Left cardiac atrium (tissue), 4 donors: ENCODE measurements around the gene PKNOX2. TPM values are rescaled to one million over a fixed set of nuclear protein-coding genes. Genes with fewer than 3 reads are reported as not detected.

Experiments
- ATAC-seq, 2 donors: fragments of 200-7000 bp; cut with Tn5 transposase; one replicate each; pipeline ENCODE4 v1.9.1; 2020; ENCODE audit warnings: mild to moderate bottlenecking in 2 of 2, moderate library complexity in 2 of 2
- DNase-seq: peaks from one replicate; pipeline ENCODE4 v3.0.0-alpha.2; 2020
- intact Hi-C, 2 donors: fragments of 100-400 bp; cut with DNase I; formaldehyde crosslinking; loops; one replicate each; pipeline versions ENCODE4 v1.14.1 to v1.15.1; 2022 to 2023
- total RNA-seq, 2 donors: library from RNA; stranded (reverse); fragmentation: NEBNext Ultra II Directional; extraction: Animal tissue kit (Norgen Biotek cat#: 25700); gene quantifications; one replicate each; pipeline ENCODE4 v1.2.1, GENCODE V29; 2021
- donor health status: DM: no; HTN: yes; CAD: no.
- donor health status: DM: no; HTN: yes; CAD: no; lungs with severe emphysema.
- donor health status: DM: yes; HTN: yes; CAD: no.
- donor health status: Dilated cardiomyopathy.

The PKNOX2 gene
- total RNA-seq, 2 donors from 2014 or later, result 13.8 to 14.4 TPM

- intact Hi-C loops, result loop anchor here in 1 of 2 donors (10.0 kb wide), 1 partner anchor 60 kb away; no protein-coding TSS in a partner anchor
- no peak for DNase-seq
- ATAC-seq, result peak in 1 of 2 donors; percentile 27
Observed at GRCh38 chr11:125284245-125284850, 119.8 kb downstream of the PKNOX2 start.

DNA sequence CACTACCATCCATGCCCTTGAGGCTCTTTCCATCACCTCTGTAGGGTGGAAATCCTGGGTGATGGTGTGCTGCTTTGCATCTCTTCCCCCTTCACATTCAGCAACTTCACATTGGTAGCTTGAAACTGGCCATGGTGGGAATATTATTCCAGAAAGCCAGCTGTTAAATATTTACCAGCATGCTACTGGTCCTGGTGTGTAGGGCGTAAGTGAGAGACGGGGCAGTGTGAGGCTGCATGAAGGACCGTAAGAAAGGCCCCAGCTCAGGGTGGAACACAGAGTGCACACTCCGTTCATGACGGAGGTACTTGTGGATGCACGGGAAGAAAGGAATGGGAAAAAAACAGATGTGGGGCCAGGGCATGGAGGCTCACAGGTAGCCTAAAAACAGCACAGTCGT is 121.3 kb downstream of the PKNOX2 start:
- no peak for DNase-seq
- ATAC-seq, result no peak
- intact Hi-C loops, result loop anchor here in 1 of 2 donors (10.0 kb wide), 1 partner anchor 59 kb away; no protein-coding TSS in a partner anchor

DNA sequence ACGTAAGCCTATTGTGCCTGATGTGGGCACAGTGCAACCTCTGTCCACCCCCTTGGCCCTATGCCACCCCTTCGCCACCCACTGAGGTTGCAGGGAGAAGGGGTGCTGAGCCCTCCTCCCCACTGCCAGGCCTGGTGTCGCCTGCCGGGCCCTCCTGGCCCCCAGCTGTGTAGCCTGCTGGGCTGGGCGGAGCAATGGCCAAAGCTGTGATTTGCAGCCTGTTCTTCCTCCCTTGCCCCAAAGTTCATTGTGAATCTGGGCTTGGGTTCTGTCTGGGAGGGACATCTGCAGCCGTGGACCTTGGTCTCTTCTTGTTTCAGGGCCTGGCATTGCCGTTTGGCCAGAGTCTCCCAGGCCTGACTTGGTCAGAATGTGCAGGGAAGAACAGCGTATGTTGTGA is 121.9 kb downstream of the PKNOX2 start:
- DNase-seq (no peak), ATAC-seq (no peak)
- intact Hi-C loops, result loop anchor here in 1 of 2 donors (10.0 kb wide), 1 partner anchor 58 kb away; no protein-coding TSS in a partner anchor

- ATAC-seq, result peak; percentile 77 to 81
- intact Hi-C loops, result loop anchor here in 1 of 2 donors (10.0 kb wide), 1 partner anchor 57 kb away; no protein-coding TSS in a partner anchor
- peak; percentile 53 for DNase-seq
Observed at GRCh38 chr11:125287491-125288210, 123.1 kb downstream of the PKNOX2 start.

GRCh38 chr11:125289419-125290098 is 125.0 kb downstream of the PKNOX2 start:
- ATAC-seq (no peak), DNase-seq (no peak)
- intact Hi-C loops, result loop anchor here in 1 of 2 donors (10.0 kb wide), 1 partner anchor 55 kb away; no protein-coding TSS in a partner anchor

DNA sequence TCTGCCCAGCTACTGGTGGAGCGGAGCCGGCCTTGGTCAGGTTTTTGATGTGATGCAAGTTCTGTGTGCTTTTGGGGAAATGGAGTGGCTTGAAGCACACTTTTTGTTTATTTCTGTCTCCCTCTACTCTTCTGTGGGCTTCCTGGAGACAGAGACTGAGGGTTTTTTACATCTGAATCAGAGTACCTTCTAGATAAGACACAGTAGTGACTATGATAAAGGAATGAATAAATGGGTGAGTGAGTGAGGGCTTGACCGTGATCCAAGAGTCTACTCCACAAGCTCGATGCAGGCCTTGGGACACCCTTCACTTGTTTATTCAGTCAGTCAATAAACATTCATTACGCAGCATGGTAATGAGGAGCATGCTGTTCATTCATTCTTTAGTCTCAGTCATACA is 125.7 kb downstream of the PKNOX2 start:
- ATAC-seq, result no peak
- DNase-seq, result no peak
- intact Hi-C loops, result no loop called here

- intact Hi-C loops, result no loop called here
- ATAC-seq, result no peak
- DNase-seq, result no peak
Observed at GRCh38 chr11:125292100-125292499, 127.5 kb downstream of the PKNOX2 start.

DNA sequence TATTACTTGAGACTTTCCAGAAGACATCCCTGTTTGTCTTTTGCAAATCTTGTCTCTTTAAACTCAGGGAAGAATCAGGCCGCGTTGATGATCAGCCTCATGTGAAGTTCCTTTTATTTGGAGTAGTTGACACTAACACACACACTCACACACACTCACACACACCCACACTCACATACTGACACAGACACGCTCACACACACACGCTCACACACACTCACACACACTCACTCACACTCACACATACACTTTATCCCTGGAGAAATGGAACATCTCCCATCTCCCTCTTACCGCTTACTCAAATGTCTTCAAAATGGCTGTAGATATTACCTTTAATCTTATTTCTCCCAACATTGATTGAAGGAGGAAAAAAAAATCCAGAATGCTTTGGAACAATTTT is 129.0 kb downstream of the PKNOX2 start:
- ATAC-seq, result no peak
- DNase-seq, result no peak
- intact Hi-C loops, result no loop called here

- DNase-seq, result peak; percentile 56
- peak in 1 of 2 donors; percentile 58 for ATAC-seq
- intact Hi-C loops, result no loop called here
Observed at GRCh38 chr11:125295931-125296330, 131.4 kb downstream of the PKNOX2 start.

DNA sequence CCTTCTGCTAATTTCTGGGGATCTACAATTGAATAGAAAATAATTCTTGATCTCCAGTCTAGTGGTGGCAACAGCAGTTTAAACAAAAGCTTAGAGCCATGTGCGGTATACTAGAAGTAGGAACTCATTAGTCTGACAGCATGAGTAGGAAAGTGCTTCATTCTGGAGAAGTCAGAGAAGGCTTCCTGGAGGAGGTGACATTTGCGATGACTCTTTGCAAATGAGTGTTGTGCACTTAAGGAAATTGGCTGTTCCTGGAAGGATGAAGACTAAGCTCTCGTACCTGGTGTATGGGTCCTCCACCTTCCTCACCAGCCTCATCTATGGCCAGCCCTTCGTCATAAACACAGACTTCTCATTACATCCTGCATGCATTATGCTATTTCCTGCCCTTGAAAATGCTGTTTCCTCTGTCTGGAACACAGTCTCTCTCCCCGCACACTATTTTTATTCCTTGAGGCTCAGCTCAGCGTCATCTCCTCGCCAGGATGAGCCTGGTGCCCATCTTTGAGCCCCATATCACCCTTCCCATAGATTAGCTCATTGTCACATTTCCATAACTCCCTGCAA is 132.9 kb downstream of the PKNOX2 start:
- intact Hi-C loops, result no loop called here
- ATAC-seq, result no peak

DNA sequence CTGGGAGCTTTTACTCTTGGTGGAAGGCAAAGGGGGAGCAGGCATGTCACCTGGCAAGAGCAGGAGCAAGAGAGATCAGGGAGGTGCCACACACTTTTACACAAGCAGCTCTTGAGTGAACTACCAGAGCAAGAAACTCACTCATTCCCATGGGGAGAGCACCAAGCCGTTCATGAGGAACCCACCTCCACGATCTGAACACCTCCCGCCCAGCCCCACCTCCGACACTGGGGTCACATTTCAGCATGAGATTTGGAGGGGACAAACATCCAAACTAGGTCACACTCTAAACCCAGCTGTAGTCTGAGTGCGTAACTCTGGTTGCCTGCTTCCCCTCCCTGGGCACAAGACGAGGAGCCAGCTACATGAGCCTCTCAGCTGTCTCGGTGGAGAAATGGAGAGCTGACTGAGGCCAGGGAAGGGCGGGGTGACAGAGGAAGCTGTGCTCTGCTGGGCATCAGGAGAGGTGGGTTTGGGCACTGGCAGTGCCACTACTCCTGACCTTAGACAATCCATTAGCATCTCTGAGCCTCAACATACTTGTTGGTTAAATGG is 134.6 kb downstream of the PKNOX2 start:
- intact Hi-C loops, result no loop called here
- ATAC-seq (no peak), DNase-seq (no peak)

More for the DNA sequence above, 132.9 kb downstream of the PKNOX2 start:
- DNase-seq, result no peak

DNA sequence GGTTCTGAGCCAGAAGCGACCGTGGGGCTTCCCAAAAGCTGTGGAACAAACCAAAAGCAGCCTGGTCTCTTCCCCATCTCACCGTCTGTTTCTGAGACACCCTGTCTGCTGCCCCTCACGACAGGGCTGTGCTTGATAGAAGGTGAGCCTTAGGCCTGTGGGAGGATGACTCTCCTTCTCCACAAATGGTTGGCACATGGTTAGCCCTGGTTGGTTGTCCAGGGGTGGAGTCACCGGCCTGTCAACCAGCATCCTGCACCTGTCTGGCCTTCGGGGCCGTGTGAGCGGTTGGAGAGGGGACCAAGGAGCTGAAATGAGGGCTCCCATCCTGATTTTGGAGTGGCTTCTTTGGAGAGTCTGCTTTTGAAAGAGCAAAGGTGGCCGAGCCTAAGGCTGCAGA is 135.3 kb downstream of the PKNOX2 start:
- ATAC-seq (no peak), DNase-seq (no peak)
- intact Hi-C loops, result no loop called here

GRCh38 chr11:125300791-125301218 is 136.3 kb downstream of the PKNOX2 start:
- DNase-seq, result no peak
- intact Hi-C loops, result no loop called here
- peak; percentile 72 to 90 for ATAC-seq

DNA sequence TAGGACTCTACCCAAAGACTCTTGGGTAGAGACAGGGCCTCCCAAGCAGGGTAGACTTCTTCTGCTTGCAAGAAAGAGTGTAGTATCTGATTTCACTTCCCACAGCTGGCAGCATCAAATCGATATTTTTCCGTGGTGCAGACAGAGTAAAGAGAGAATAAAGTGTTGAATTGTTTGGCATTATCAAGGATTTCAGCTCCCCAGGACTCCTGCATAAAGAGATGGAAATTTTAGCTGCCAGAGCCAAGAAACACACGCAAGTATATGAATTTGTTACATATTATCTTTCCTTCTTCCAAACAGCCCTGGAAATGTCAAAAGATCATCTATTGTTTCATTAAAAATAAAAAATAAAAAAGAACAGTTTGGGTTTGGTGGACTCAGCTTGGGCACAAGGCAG is 136.8 kb downstream of the PKNOX2 start:
- intact Hi-C loops, result no loop called here
- DNase-seq (no peak), ATAC-seq (no peak)

DNA sequence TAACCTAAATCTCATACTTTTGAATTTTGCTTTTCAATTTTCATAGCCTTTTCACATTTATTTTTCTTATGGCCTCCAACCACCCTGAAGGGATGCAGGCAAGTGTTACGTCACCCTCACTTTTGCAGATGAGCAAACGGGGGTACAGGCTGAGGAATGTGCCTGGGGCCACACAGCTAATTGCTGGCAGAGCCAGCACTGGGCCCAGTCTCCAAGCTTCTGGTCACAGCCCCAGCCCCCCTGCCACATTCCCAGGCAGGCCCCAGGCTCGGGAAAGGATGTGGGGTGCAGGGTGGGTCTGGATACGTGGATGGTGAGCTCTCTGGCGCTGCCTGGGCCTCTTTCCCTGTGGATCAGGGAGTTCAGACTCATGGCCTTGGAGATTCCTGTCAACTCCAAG is 138.6 kb downstream of the PKNOX2 start:
- DNase-seq (no peak), ATAC-seq (no peak)
- intact Hi-C loops, result no loop called here

- intact Hi-C loops, result no loop called here
- no peak for ATAC-seq
Observed at GRCh38 chr11:125303694-125304093, 139.1 kb downstream of the PKNOX2 start.

DNA sequence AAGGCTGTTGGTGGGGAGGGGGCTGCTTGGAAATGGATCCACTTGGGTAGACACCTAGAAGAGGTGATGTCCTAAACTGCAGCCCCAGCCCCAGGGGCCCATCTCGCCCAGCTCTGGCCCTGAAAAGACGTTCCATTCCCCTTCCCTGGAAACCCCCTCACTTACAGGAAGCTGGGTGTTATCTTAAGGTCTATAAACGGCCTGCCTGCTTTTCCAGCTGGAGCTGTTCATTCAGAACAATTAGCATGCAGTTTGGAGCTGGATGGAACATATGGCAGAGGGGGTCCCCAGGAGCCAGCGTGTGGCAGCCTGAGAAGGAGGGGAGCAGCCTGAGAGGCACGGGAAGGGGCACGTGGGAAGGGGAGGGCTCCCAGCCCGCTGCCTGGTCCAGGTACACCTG is 139.6 kb downstream of the PKNOX2 start:
- intact Hi-C loops, result no loop called here
- ATAC-seq (no peak), DNase-seq (no peak)

More at GRCh38 chr11:125303694-125304093, 139.1 kb downstream of the PKNOX2 start:
- DNase-seq, result no peak

DNA sequence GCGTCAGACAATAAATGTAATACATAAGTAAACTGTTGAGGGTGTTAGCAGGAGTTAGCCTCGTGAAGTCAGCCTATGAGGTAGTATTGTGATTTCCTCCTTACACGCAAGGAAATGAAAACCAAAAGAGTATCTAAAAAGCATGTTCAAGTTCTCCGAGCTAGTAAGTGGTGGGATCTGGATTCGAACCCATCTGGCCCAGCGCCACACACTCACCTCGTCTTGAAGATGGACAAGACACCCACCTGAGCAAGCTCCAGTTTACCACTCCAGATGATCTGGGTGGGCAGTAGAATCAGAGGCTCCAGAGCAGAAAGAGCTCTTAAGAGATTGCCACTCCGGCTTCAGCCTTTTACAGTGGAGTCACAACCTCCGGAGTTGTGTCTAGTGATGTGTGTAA is 140.3 kb downstream of the PKNOX2 start:
- ATAC-seq (no peak), DNase-seq (no peak)
- intact Hi-C loops, result no loop called here

GRCh38 chr11:125305345-125305744 is 140.8 kb downstream of the PKNOX2 start:
- ATAC-seq, result no peak
- intact Hi-C loops, result no loop called here
- DNase-seq, result no peak
